GM10266 (cell line): ENCODE results near the gene NEK10.

Experiments
- DNase-seq: peaks from one replicate; pipeline ENCODE4 v3.0.0; 2012; ENCODE audit errors: extremely low spot score
- TF ChIP-seq, protein P1 (sequence below): IDR thresholded peaks from 2 replicates; pipeline ENCODE4 v1.5.1; 2012; ENCODE audit warnings: mild to moderate bottlenecking, low read depth; ENCODE audit not compliant: control insufficient read depth, insufficient read depth; ENCODE audit errors: missing control alignments

Gene NEK10

DNA sequence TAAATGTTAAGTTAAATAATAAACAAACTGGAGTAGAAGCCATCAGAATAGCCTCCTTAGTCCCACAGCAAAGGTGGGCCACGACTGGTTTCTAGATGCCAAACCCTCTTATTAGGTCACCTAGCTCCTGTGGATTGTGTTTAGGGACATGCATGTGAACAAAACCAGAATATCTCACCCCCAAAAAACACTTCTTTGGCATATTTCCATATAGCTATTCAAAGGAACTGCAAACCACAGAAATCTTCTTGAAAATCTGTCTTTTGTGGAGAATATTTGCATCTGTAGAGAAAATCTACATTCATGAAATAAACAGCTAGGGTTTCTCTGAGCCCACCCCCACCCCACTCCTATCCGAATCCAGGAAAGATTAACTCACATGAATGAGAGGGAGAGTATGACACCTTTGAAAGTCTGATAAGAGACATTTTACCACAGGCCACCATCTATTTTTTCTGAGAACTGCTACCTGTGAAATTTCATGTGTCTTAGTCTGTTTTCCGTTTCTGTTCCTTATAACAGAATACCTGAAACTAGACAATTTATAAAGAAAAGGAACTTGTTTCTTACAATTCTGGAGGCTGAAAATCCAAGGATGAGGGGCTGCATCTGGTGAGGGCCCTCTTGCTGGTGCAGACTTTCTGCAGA, 159.4 kb downstream of the NEK10 start:
- DNase-seq: no peak
- TF ChIP-seq, protein P1, sequence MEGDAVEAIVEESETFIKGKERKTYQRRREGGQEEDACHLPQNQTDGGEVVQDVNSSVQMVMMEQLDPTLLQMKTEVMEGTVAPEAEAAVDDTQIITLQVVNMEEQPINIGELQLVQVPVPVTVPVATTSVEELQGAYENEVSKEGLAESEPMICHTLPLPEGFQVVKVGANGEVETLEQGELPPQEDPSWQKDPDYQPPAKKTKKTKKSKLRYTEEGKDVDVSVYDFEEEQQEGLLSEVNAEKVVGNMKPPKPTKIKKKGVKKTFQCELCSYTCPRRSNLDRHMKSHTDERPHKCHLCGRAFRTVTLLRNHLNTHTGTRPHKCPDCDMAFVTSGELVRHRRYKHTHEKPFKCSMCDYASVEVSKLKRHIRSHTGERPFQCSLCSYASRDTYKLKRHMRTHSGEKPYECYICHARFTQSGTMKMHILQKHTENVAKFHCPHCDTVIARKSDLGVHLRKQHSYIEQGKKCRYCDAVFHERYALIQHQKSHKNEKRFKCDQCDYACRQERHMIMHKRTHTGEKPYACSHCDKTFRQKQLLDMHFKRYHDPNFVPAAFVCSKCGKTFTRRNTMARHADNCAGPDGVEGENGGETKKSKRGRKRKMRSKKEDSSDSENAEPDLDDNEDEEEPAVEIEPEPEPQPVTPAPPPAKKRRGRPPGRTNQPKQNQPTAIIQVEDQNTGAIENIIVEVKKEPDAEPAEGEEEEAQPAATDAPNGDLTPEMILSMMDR: no peak

DNA sequence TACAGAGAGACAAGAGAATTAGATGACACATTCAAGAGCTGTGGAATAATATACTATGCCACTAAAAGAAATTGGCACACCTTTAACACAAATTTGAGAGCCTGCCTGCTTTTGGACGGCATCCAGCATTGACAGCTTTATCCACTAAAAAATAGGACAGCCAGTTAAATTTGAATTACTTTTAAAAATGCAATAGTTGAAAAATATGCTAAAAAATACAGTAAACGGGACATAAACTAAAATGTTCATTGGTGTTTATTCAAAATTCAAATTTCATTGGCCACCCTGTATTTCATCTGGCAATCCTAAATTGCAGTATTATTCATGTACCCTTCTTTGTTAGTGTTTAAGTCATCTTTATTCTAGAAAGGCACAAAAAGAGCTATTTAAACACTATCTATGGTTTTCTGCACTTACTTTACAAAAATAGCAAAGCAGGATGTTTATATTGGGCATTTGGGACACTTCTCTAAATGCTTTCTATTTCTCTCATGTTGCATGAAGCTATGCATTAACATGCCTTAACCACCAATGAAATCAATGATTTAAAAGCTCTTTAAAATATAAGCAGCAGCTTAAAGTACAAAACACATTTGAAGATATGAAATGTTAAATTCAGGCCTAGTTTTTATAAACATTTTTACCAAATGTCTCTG, 160.1 kb downstream of the NEK10 start:
- TF ChIP-seq, protein P1: no peak
- no peak for DNase-seq

DNA sequence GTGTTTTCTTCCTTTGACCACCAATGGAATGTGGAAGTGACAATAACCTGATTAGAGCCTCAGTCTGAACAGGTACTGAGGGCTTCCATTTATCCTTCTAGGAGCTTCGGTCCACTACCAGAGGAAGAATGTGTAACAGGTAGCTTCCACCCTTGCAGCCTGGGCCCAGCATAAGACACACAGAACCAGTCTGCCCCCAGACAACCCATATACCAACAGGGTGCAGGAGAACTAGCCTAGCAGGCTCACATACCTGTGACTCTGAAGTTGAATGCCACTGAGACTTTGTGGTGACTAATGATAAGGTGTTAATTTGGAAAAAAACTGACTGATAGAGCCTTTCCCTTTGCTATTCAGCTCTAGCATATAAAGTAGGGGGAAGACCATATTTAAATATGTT, 166.2 kb downstream of the NEK10 start:
- TF ChIP-seq, protein P1: no peak
- DNase-seq: no peak

DNA sequence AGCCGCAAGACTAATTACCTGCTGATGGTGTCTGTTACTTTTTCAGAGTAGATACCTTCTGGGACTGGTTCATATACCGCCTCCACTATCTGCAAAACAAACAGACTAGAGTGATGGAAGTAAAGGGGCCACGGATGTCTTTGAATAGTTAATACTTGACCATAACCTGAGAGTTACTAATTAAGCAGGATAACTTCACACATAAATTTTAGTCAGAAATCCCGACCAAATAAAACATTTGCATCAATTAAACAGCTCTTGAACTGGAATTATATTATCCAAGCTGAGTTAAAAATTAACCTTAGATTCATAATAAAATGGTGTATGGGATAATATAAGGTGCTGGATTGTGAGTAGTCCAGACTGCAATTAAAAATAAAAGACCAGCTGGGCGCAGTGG, 167.7 kb downstream of the NEK10 start:
- no peak for DNase-seq

DNA sequence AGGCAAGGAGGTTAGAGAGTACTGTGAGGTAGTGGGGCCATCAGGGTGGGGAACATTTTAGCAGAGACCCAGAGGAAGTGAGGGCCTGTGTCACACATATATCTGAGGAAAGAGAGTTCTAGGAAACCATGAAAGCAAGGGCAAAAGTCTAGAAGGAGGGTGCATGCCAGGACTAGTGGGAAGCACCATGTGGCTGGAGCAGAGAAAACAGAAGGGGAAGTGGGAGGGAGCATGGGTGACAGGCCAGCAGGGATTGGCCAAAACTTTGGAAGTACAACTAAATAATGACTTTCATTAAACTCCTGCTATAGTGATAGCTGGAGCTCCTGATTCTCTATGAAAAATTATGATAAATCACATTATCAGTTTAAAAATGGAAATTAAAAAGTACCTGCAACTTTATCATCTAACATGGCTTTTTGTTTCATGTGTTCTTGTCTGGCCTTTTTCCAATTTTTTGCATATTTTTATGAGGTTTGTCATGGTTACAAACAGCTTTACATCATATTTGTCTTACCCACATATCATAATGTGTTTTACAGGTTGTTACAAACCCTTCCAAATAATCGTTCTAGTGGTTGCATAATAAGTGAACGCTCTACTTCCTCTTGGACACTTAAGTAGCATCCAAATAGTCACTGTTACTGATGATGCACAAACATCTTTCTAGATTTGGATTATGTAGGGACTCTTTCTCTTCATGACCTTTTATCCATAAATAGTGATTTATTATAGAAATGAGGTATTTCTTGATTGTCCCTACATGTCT, 168.3 kb downstream of the NEK10 start:
- no peak for DNase-seq

More for the DNA sequence above, 167.7 kb downstream of the NEK10 start:
- TF ChIP-seq, protein P1: no peak

DNA sequence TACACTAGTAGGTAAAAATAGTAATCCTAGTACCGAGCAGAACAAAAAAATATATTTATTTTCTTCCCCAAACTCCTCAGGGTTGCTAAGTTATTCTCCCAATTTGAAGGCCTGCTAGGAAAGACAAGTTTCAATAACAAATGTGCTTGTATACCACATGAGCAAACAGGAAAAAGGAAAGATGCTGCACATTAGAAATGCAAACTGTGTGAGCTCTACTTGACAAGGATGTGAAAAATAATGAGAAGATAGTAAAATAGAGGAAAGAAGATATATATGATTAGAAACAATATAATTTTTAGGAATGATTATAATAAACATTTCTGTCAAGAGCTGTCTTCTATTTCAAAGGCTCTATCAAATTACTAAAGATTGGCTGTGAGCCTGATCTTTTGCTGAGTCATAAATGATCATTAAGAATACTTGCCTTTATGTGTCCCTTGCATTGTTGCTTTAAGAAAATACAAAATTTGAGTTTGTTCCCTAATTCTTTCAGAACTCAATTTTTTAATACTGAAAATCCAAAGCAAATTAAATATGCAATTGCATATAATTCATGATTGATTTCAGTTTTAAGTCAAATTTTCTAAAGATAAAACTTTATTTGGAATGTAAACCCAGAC, 174.2 kb downstream of the NEK10 start:
- TF ChIP-seq, protein P1: no peak
- no peak for DNase-seq

More for the DNA sequence above, 168.3 kb downstream of the NEK10 start:
- TF ChIP-seq, protein P1: no peak

DNA sequence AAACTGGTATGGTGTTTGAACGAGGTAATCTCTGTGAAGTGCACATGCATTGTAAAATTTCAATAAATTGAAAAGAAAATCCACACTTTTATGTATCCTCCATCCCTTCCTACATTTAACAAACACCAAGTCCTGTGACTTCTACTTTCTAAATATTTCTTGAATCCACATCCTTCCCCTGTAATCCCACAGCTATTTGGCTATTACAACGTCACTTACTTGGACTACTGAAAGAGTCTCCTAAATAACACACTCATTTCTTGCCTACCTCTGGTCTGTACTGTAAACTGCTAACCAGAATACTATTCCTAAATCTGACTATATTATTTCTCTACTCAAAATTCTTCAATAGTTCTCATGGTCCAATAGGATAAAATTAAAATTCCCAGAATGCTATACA, 176.1 kb downstream of the NEK10 start:
- DNase-seq: no peak
- TF ChIP-seq, protein P1: no peak
